Neural progenitor cell (in vitro differentiated cells): ENCODE results near the gene JMJD7.

Experiments
- EZH2 ChIP-seq: fragments of 200-600 bp; sonication (generic); IDR thresholded peaks from 2 replicates; pipeline ENCODE4 v1.6.1; 2017; ENCODE audit warnings: antibody characterized with exemption, mild to moderate bottlenecking, moderate library complexity
- TF ChIP-seq, protein P1 (sequence below): fragments of 200-600 bp; sonication (generic); IDR thresholded peaks from 2 replicates; pipeline ENCODE4 v1.5.1; 2017; ENCODE audit warnings: antibody characterized with exemption, mild to moderate bottlenecking

DNA sequence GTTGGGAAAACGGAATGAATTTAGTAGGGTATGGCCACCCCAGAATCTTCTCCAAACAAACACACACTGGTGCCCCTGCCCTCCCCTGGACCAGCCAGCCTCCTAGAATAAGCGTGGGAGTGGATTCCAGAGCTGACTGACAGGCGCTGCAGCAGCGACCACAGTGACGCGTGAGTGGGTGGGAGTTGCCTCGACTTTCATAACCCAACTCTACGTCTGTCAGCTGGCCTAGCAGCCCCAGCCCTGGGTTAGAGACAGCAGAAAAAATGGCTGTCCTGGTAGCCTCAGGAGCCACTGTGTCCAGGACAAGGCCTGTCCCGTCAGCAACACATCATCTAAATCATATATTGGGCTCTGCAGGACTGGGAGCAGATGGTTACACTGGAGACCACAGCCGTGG, 20.7 kb downstream of the JMJD7 start:
- TF ChIP-seq EZH2: no peak
- TF ChIP-seq, protein P1, sequence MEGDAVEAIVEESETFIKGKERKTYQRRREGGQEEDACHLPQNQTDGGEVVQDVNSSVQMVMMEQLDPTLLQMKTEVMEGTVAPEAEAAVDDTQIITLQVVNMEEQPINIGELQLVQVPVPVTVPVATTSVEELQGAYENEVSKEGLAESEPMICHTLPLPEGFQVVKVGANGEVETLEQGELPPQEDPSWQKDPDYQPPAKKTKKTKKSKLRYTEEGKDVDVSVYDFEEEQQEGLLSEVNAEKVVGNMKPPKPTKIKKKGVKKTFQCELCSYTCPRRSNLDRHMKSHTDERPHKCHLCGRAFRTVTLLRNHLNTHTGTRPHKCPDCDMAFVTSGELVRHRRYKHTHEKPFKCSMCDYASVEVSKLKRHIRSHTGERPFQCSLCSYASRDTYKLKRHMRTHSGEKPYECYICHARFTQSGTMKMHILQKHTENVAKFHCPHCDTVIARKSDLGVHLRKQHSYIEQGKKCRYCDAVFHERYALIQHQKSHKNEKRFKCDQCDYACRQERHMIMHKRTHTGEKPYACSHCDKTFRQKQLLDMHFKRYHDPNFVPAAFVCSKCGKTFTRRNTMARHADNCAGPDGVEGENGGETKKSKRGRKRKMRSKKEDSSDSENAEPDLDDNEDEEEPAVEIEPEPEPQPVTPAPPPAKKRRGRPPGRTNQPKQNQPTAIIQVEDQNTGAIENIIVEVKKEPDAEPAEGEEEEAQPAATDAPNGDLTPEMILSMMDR: no peak
